NB4 (cell line): ENCODE data around the gene RCN2.

Source experiments
- CTCF ChIP-seq: IDR thresholded peaks from one replicate; pipeline ENCODE4 v1.5.1; 2012; ENCODE audit warnings: low read depth, low read length
- MAX ChIP-seq: IDR thresholded peaks from 2 replicates; pipeline ENCODE4 v1.6.1; 2011; ENCODE audit warnings: low read depth, low read length
- MYC ChIP-seq: IDR thresholded peaks from 2 replicates; pipeline ENCODE4 v1.6.1; 2011; ENCODE audit warnings: low read depth, low read length

- TF ChIP-seq MYC (no peak), CTCF (no peak), MAX (no peak)
Measured at GRCh38 chr15:76939715-76940114, 8.2 kb downstream of the RCN2 start.
